ENCODE data around the gene TBC1D3.
"Not testable (repeated sequence)": the region's sequence is repeated elsewhere in the genome, so short reads cannot be mapped to it uniquely, and the experiment has no call there.

GRCh38 chr17:38220867-38221266 lies 28.5 kb upstream of the TBC1D3 start:
- TF ChIP-seq EP300 (IDR thresholded peaks at IDR 0.05; ENCODE audit: borderline replicate concordance in 1 of 2, low read depth in 2 of 2, low read length in 2 of 2); CTCF (IDR thresholded peaks at IDR 0.05; ENCODE audit: control extremely low read depth in 1 of 3, insufficient read depth in 1 of 3, low read depth in 1 of 3, low read length in 3 of 3); RAD21 (IDR thresholded peaks at IDR 0.05 in 1 of 2, conservative IDR thresholded peaks at IDR 0.05 in 1 of 2; ENCODE audit: low read depth in 2 of 2, low read length in 2 of 2): not testable (repeated sequence)
